AG10803 (cell line): Measurements from ENCODE around the gene TMEM69.
"Not testable (repeated sequence)": the region's sequence is repeated elsewhere in the genome, so short reads cannot be mapped to it uniquely, and the experiment has no call there.

Experiments used
- DNase-seq: peaks from one replicate; pipeline ENCODE4 v3.0.0; 2010; ENCODE audit warnings: low read depth
- H3K4me3 ChIP-seq: 2 replicates; pipeline ENCODE4 v1.5.1; 2011; ENCODE audit warnings: mild to moderate bottlenecking, low read length, control low read depth
- TF ChIP-seq, protein P1 (sequence below): conservative IDR thresholded peaks from 2 replicates; pipeline ENCODE4 v1.5.1; 2011; ENCODE audit warnings: mild to moderate bottlenecking, low read length, control low read depth, inconsistent platforms

The TMEM69 gene

GRCh38 chr1:45686288-45687013 lies 1.5 kb upstream of the TMEM69 start, which contains the start of gene GPBP1L1:
TSS of gene GPBP1L1 (minus strand) at chr1:45686533. CDS start at chr1:45659087, 27,446 bp downstream.
- H3K4me3 ChIP-seq: peak within 1 kb of the TSS; percentile 98
- peak; percentile 97 for DNase-seq
- TF ChIP-seq, protein P1, sequence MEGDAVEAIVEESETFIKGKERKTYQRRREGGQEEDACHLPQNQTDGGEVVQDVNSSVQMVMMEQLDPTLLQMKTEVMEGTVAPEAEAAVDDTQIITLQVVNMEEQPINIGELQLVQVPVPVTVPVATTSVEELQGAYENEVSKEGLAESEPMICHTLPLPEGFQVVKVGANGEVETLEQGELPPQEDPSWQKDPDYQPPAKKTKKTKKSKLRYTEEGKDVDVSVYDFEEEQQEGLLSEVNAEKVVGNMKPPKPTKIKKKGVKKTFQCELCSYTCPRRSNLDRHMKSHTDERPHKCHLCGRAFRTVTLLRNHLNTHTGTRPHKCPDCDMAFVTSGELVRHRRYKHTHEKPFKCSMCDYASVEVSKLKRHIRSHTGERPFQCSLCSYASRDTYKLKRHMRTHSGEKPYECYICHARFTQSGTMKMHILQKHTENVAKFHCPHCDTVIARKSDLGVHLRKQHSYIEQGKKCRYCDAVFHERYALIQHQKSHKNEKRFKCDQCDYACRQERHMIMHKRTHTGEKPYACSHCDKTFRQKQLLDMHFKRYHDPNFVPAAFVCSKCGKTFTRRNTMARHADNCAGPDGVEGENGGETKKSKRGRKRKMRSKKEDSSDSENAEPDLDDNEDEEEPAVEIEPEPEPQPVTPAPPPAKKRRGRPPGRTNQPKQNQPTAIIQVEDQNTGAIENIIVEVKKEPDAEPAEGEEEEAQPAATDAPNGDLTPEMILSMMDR: no peak

DNA sequence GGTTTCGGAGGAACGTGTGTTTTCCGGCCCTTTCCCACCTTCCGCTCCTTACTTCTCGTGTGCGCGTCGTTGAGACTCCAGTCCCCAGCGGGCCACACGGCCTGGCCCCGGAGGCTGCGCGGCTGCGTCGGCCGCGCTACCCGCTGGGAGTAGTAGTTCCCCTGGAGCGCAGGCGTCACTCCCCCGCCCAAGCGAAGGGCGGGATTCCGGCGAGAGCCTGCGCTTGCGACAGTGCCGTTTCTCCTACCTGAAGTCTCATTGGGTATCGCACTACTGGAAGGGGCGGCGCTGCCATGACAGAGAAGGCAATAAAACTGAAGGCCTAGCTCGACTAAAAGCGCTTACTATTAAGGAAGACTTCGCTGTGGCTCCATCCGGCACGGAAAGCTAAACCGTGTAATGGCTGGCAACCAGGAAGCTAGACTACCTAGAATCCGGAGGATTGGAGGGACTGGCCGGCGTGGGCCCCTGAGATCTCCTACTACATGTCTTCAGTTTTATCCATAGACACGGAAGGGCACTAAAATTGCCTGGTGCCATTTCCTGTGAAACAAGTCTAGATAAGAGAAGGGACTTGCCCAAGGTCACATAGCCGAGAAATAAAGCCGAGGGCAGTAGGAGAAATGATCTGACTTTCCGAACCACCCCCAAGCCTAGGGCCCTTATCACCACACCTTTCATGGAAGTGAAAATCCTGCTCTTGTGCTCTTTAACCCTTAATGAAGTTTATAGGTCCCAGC lies 797 bp upstream of the TMEM69 start:
- TF ChIP-seq, protein P1: no peak
- DNase-seq: peak; percentile 99
- H3K4me3 ChIP-seq: peak overlapping the region; percentile 98

DNA sequence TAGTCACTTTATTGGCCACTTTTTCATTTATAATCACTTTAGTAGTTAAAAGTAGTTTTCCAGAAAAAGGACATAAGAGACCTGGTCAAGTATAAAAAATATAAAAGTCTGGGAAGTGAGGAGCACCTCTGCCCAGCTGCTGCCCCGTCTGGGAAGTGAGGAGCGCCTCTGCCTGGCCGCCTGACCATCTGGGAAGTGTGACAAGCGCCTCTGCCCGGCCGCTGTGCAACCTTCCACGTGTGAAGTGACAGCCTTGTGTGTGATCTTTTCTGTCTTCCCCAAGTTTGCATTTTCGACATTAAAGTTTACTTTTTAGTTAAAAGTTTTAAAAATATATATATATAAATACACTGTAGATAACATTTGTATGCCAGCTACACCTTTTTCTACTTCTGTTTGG lies 5.8 kb downstream of the TMEM69 start:
- not testable (repeated sequence) for DNase-seq, H3K4me3 ChIP-seq

DNA sequence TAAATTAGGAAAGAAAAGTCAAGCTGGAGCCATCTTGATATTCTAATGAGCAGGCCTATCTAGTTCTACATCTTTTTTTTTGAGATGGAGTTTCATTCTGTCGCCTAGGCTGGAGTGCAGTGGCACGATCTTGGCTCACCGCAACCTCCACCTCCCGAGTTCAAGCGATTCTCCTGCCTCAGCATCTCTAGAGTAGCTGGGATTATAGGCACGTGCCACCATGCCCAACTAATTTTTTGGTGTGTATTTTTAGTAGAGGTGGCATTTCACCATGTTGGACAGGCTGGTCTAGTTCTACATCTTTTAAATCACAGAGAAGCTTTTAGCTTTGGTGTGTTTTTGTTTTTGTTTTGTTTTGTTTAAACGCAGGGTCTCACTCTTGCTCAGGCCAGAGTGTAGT lies 6.8 kb downstream of the TMEM69 start:
- H3K4me3 ChIP-seq: no peak overlapping the region
- TF ChIP-seq, protein P1: no peak
- no peak for DNase-seq

DNA sequence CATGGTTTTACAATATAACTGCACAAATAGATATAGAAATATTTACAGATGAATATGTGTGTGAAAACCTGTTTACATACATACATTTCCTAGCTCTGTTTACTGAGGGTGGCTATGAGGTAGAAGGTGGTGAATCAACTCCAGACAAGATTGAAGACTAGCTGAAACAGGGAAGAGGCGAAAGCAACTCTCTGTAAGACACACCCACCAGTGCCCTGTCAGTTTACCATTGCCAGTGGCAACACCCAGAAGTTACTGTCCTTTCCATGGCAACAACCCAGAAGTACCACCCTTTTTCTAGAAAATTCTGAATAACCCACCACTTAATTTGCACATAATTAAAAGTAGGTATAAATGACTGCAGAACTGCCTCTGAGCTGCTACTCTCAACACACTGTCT lies 16.7 kb downstream of the TMEM69 start:
- no peak overlapping the region for H3K4me3 ChIP-seq
- no peak for DNase-seq
- TF ChIP-seq, protein P1: no peak

DNA sequence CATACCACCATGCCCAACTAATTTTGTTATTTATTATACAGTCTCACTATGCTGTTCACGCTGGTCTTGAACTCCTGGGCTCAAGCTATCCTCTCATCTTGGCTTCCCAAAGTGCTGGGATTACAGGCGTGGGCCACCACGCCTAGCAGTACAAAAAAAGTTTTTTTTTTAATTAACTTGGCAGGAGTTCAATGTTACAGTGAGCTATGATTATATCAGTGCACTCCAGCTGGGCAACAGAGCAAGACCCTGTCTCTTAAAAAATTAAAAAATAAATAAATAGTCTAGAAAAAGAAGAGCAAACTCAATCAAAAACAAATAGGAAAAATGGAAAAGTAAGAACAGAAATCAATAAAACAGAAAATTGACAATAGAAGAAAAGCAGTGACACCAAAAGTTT lies 25.7 kb downstream of the TMEM69 start:
- no peak overlapping the region for H3K4me3 ChIP-seq
- no peak for DNase-seq
- TF ChIP-seq, protein P1: no peak

- TF ChIP-seq, protein P1: no peak
- DNase-seq: no peak
- no peak overlapping the region for H3K4me3 ChIP-seq
Measured at GRCh38 chr1:45716700-45717099, 28.7 kb downstream of the TMEM69 start.

GRCh38 chr1:45717386-45717785 lies 29.4 kb downstream of the TMEM69 start:
- H3K4me3 ChIP-seq: not testable (repeated sequence)
- DNase-seq: peak; percentile 5
